GM18526 (cell line): ENCODE measurements around the gene ABCA10.

Experiments
- POLR2A ChIP-seq: IDR thresholded peaks from 3 replicates; pipeline ENCODE4 v1.6.1; 2011; ENCODE audit not compliant: insufficient read length; ENCODE audit errors: extremely low read depth

The ABCA10 gene, protein sequence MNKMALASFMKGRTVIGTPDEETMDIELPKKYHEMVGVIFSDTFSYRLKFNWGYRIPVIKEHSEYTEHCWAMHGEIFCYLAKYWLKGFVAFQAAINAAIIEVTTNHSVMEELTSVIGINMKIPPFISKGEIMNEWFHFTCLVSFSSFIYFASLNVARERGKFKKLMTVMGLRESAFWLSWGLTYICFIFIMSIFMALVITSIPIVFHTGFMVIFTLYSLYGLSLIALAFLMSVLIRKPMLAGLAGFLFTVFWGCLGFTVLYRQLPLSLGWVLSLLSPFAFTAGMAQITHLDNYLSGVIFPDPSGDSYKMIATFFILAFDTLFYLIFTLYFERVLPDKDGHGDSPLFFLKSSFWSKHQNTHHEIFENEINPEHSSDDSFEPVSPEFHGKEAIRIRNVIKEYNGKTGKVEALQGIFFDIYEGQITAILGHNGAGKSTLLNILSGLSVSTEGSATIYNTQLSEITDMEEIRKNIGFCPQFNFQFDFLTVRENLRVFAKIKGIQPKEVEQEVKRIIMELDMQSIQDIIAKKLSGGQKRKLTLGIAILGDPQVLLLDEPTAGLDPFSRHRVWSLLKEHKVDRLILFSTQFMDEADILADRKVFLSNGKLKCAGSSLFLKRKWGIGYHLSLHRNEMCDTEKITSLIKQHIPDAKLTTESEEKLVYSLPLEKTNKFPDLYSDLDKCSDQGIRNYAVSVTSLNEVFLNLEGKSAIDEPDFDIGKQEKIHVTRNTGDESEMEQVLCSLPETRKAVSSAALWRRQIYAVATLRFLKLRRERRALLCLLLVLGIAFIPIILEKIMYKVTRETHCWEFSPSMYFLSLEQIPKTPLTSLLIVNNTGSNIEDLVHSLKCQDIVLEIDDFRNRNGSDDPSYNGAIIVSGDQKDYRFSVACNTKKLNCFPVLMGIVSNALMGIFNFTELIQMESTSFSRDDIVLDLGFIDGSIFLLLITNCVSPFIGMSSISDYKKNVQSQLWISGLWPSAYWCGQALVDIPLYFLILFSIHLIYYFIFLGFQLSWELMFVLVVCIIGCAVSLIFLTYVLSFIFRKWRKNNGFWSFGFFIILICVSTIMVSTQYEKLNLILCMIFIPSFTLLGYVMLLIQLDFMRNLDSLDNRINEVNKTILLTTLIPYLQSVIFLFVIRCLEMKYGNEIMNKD (N-terminal part only)

GRCh38 chr17:69228576-69228975 is at the start of gene ABCA10:
TSS of gene ABCA10 (minus strand) at chr17:69228824. CDS start at chr17:69225358, 3,466 bp downstream.
- TF ChIP-seq POLR2A, result no peak

DNA sequence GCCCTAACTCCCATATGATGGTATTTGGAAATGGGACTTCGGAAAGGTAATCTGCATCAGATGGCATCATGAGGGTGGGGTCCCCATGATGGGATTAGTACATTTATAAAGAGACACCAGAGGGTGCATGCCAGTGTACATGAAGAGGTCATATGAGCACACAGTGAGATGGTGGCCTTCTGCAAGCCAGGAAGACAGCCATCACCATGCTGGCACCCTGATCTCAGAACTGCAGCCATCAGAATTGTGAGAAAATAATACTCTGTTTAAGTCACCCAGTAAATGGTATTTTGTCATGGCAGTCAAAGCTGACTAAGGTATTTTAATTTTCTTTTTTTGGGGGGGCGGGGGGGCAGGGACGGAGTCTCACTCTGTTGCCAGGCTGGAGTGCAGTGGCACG is 47.1 kb upstream of the ABCA10 start:
- TF ChIP-seq POLR2A, result no peak

DNA sequence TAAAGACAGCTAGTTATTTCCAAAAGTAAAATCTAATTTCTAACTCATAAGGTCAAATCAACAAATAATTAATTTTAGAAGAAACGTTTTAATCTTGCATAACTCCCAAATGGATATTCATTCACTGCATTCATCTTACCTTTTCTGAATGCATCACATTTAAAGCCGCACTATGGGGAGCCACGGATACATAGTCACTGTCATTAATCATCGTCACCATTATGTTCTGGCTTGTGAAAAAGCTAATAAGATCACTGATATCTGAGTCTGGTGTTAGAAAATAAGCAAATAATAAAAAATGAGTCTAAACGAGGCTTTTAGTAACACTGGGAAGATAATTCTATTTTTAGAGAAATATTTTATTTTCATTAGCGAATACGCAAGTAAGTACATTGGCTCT is 42.4 kb upstream of the ABCA10 start:
- TF ChIP-seq POLR2A, result no peak

DNA sequence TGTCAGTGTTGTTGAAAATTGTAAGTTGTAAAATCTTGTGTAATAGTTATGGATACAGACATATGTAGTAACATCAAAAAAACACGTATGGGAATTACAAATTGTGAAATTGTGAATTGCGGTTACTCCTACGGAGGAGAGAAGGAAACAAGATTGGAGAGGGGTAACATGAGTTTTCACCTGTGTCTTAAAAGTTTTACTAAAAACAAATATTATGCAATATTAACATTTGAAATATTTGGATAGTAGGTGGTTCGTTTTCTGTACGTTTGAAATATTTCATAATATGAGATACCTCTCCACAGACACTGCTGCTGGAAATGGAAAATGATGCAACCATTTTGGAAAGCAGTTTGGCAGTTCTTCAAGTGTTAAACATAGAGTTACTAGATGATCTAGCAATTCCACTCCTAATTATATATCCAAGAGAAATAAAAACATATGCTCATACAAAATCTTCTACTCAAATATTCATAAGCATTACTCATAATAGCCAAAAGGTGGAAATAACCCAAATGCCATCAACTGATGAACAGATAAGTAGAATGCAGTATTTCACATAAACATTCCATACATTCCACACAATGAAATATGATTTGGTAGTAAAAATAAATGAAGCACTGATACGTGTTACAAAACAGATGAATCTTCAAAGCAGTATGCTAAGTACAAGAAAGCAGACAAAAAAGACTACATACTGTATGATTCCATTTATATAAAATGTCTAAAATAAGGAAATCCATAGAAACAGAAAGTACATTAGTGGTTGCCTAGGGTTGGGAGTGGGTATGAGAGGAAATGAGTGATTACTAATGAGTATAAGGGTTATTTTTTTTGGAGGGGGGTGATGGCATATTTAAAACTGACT is 40.7 kb upstream of the ABCA10 start:
- no peak for TF ChIP-seq POLR2A

DNA sequence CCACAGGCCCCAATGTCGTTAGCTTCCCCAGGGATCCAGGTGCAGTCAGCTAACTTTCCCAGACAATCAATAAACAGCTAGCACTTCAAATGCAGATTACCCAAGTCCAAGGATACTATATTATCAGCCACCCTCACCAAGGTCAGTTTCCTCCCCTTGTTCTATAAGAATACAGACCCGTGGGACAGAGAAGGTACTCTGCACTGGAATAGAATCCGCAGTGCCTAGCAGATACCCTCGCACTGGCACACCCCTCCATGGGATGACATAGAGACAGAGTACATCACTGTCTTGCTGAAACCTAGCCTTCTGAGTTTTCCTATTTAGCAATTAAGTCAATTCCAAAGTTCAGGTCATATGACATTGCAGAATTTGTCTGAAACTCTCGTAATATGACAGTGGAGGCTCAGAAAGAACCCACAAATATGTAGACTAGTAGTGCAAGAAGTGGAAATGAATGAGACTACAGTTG is 40.0 kb upstream of the ABCA10 start:
- TF ChIP-seq POLR2A, result no peak

DNA sequence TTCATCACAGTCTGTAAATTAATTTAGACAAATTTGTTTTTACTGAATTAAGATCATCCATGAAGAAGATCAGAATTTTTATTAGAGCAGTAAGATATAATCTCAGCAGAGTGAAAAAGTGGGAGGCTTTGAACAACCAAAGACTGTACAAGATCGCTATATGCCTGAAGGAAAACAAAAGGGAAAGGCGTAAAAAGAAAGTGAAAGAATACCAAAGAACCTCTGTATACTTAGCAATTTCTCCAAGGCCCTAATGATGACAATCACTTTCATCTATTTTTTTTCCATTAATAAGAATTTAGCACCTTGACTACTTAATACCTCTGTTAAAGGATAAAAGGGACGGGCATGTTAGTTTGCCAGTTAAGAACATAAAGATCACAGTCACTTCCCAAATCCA is 38.6 kb upstream of the ABCA10 start:
- no peak for TF ChIP-seq POLR2A

DNA sequence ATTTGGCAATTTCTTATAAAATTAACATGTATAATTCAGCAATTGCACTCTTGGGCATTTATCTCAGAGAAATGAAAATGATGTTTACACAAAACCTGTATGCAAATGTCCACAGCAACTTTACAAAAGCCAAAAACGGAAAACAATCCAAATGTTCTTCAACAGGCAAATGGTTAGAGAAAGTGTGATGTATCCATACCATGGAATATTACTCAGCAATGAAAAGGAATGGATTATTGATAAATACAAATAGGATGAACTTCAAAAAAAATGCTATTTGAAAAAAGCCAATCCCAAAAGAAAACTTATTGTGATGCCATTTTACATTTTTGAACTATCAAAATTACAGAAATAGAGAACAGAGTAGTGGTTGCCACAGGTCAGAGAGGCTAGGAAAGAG is 37.2 kb upstream of the ABCA10 start:
- no peak for TF ChIP-seq POLR2A

DNA sequence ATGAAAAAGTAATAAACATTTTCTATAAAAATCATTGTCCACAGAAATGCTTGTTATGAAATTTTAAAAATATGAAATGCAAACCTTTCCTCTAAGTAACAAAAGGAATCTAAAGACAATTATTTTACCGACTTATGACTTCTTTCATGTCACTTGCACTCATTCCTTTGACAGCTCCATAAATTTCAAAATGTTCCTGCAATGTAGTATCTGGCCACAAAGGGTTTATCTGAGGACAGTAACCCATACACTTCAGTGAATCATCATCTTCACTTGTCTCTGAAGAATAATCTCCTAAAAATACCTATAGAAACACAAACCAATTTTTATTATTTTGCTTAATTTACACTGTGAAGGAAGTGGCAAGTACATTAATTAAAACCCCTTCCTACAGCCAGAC is 25.6 kb upstream of the ABCA10 start:
- TF ChIP-seq POLR2A, result no peak

DNA sequence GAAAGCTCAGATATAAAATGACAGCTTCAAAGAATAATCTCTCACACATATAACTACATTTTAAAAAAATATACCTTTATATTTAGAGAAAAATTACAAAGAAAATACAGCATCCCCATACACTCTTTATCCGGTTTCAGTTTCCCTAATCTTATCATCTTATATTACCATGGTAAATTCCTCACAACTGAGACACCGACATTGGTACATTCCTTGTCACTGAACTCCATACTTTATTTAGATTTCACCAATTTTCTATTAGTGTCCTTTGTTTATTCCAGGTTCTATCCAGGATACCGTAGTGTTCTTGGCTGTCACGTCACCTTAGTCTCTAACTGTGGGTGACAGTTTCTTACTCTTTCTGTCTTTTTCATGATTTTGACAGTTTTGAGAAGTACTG is 22.0 kb upstream of the ABCA10 start:
- TF ChIP-seq POLR2A, result no peak

GRCh38 chr17:69246726-69247375 is 18.2 kb upstream of the ABCA10 start:
- no peak for TF ChIP-seq POLR2A

GRCh38 chr17:69246202-69246601 is 17.6 kb upstream of the ABCA10 start:
- TF ChIP-seq POLR2A, result no peak

- TF ChIP-seq POLR2A, result no peak
These were observed 17.0 kb upstream of the ABCA10 start for GRCh38 chr17:69245617-69246016.

GRCh38 chr17:69239611-69240600 is 11.3 kb upstream of the ABCA10 start:
- TF ChIP-seq POLR2A, result no peak
